Caco-2 (cell line): Measurements from ENCODE around the gene EFR3B. TPM values are rescaled to one million over a fixed set of nuclear protein-coding genes. Genes with fewer than 3 reads are reported as not detected.

Source experiments
- BruUV-seq: library from RNA; stranded (reverse); fragments of 400-500 nt; replicated peaks from 2 replicates; lab custom pipeline; 2021; lab: Mats Ljungman, UMichigan
- CTCF ChIA-PET: fragments of 300-600 bp; sonication (Branson Sonifier 250); formaldehyde crosslinking; loops from one replicate; lab custom pipeline; 2022; ENCODE audit warnings: antibody characterized with exemption; lab: Charles Lee
- POLR2A ChIA-PET: fragments of 300-600 bp; sonication (Branson Sonifier 250); formaldehyde crosslinking; loops from one replicate; lab custom pipeline; 2022; ENCODE audit warnings: antibody characterized with exemption; lab: Charles Lee
- DNase-seq, 2 experiments: peaks; one replicate each; pipeline versions ENCODE4 v3.0.0 to v3.0.0-alpha.2; 2020 to 2022
- H3K27me3 ChIP-seq: replicated peaks from 2 replicates; pipeline ENCODE4 v1.6.0; 2011; ENCODE audit warnings: low read length; ENCODE audit not compliant: control insufficient read depth, insufficient read depth
- H3K36me3 ChIP-seq: 2 replicates; pipeline ENCODE4 v1.5.1; 2011; ENCODE audit warnings: low read length; ENCODE audit not compliant: control insufficient read depth, insufficient read depth
- H3K4me1 ChIP-seq: fragments of 250-450 bp; sonication (Bioruptor Pico); 2 replicates; pipeline ENCODE4 v1.5.1; 2020; ENCODE audit warnings: mild to moderate bottlenecking
- H3K4me3 ChIP-seq: 2 replicates; pipeline ENCODE4 v1.5.1; 2011; ENCODE audit warnings: low read depth, mild to moderate bottlenecking, control low read depth, low read length
- H3K9me3 ChIP-seq: fragments of 250-450 bp; sonication (Bioruptor Pico); 2 replicates; pipeline ENCODE4 v1.5.1; 2020; ENCODE audit warnings: mild to moderate bottlenecking, moderate library complexity
- H3K27ac Mint-ChIP-seq: one replicate; pipeline ENCODE4 v1.8.0; 2022; ENCODE audit warnings: mixed read lengths; ENCODE audit not compliant: unreplicated experiment
- H3K27me3 Mint-ChIP-seq: one replicate; pipeline ENCODE4 v1.8.0; 2022; ENCODE audit warnings: mixed read lengths; ENCODE audit not compliant: insufficient read depth, unreplicated experiment
- H3K36me3 Mint-ChIP-seq: one replicate; pipeline ENCODE4 v1.8.0; 2022; ENCODE audit warnings: mild to moderate bottlenecking, mixed read lengths; ENCODE audit not compliant: insufficient read depth, unreplicated experiment
- H3K4me1 Mint-ChIP-seq: one replicate; pipeline ENCODE4 v1.8.0; 2022; ENCODE audit warnings: low read depth, mixed read lengths; ENCODE audit not compliant: unreplicated experiment
- H3K4me3 Mint-ChIP-seq: one replicate; pipeline ENCODE4 v1.8.0; 2022; ENCODE audit warnings: mild to moderate bottlenecking, moderate library complexity, mixed read lengths; ENCODE audit not compliant: unreplicated experiment
- H3K9me3 Mint-ChIP-seq: one replicate; pipeline ENCODE4 v1.8.0; 2022; ENCODE audit warnings: mixed read lengths; ENCODE audit not compliant: unreplicated experiment
- CTCF ChIP-seq, 2 experiments: fragments of 200-600 bp in 1 of 2; IDR thresholded peaks; 1 replicate in 1 of 2; 2 replicates in 1 of 2; pipeline versions ENCODE4 v1.5.1 to v1.8.0; 2011 to 2022; ENCODE audit warnings: antibody characterized with exemption in 1 of 2, control low read depth in 1 of 2, inconsistent platforms in 1 of 2, low read depth in 1 of 2, low read length in 1 of 2, mild to moderate bottlenecking in 1 of 2, moderate library complexity in 1 of 2; ENCODE audit not compliant: insufficient read depth in 1 of 2, severe bottlenecking in 1 of 2, unreplicated experiment in 1 of 2
- intact Hi-C: fragments of 100-400 bp; cut with micrococcal nuclease; formaldehyde crosslinking; loops from one replicate; pipeline ENCODE4 v1.10.0; 2022; ENCODE audit not compliant: unreplicated experiment
- total RNA-seq: library from RNA; stranded (reverse); gene quantifications from 2 replicates; pipeline ENCODE4 v1.2.3, GENCODE V29; 2022

EFR3B gene
- total RNA-seq, 1 experiment from 2014 or later, result 19.1 TPM

GRCh38 chr2:25202275-25202674 is 160.4 kb downstream of the EFR3B start:
- no peak overlapping the region for H3K4me3 ChIP-seq
- TF ChIP-seq CTCF (IDR thresholded peaks at IDR 0.05; ENCODE audit: insufficient read depth in 1 of 2, low read depth in 1 of 2, low read length in 1 of 2, severe bottlenecking in 1 of 2, unreplicated experiment in 1 of 2), result no peak
- Mint-ChIP-seq H3K36me3 (no peaks in the 10 kb centered on the region), H3K9me3 (no peaks in the 10 kb centered on the region), H3K4me3 (no peak overlapping the region), H3K27ac (no peak overlapping the region), H3K27me3 (no peaks in the 10 kb centered on the region), H3K4me1 (peaks cover 6% of the 10 kb centered on the region)
- no TSS peak for BruUV-seq
- no peaks in the 10 kb centered on the region for H3K36me3 ChIP-seq
- no peaks in the 10 kb centered on the region for H3K9me3 ChIP-seq
- POLR2A ChIA-PET, result no interaction called here
- no peak for DNase-seq
- no peaks in the 10 kb centered on the region for H3K4me1 ChIP-seq
- no peaks in the 10 kb centered on the region for H3K27me3 ChIP-seq
- intact Hi-C loops, result no loop called here
- CTCF ChIA-PET, result no interaction called here

- no peak for DNase-seq
- BruUV-seq, result no TSS peak
- ChIA-PET POLR2A (no interaction called here), CTCF (no interaction called here)
- Mint-ChIP-seq H3K4me1 (peaks cover under 1% of the 10 kb centered on the region), H3K9me3 (no peaks in the 10 kb centered on the region), H3K36me3 (no peaks in the 10 kb centered on the region), H3K27ac (no peak overlapping the region), H3K27me3 (no peaks in the 10 kb centered on the region), H3K4me3 (no peak overlapping the region)
- Histone ChIP-seq H3K9me3 (no peaks in the 10 kb centered on the region), H3K36me3 (no peaks in the 10 kb centered on the region), H3K4me1 (no peaks in the 10 kb centered on the region), H3K4me3 (no peak overlapping the region), H3K27me3 (no peaks in the 10 kb centered on the region)
- intact Hi-C loops, result no loop called here
- no peak for TF ChIP-seq CTCF (IDR thresholded peaks at IDR 0.05; ENCODE audit: insufficient read depth in 1 of 2, low read depth in 1 of 2, low read length in 1 of 2, severe bottlenecking in 1 of 2, unreplicated experiment in 1 of 2)
Measured at GRCh38 chr2:25204190-25204838, 162.4 kb downstream of the EFR3B start.

GRCh38 chr2:25207078-25207545 is 165.2 kb downstream of the EFR3B start:
- intact Hi-C loops, result no loop called here
- Mint-ChIP-seq H3K4me3 (no peak overlapping the region), H3K9me3 (no peaks in the 10 kb centered on the region), H3K36me3 (no peaks in the 10 kb centered on the region), H3K27me3 (no peaks in the 10 kb centered on the region), H3K27ac (no peak overlapping the region), H3K4me1 (peaks cover 9% of the 10 kb centered on the region)
- Histone ChIP-seq H3K36me3 (no peaks in the 10 kb centered on the region), H3K4me3 (no peak overlapping the region), H3K4me1 (peaks cover 5% of the 10 kb centered on the region; the same call in 1 of the 2 replicates), H3K27me3 (no peaks in the 10 kb centered on the region), H3K9me3 (no peaks in the 10 kb centered on the region)
- ChIA-PET POLR2A (no interaction called here), CTCF (interaction anchor here (0.9 kb wide), 1 partner anchor 22 kb away, joined by 3 read pairs; no protein-coding TSS in a partner anchor)
- no peak for DNase-seq
- TF ChIP-seq CTCF (IDR thresholded peaks at IDR 0.05; ENCODE audit: insufficient read depth in 1 of 2, low read depth in 1 of 2, low read length in 1 of 2, severe bottlenecking in 1 of 2, unreplicated experiment in 1 of 2), result no peak
- no TSS peak for BruUV-seq

Other genes starting within 250 kb of the EFR3B start
- 49.4 and 52.8 TPM in 2 replicates for gene PTRHD1, start 248.7 kb upstream of the EFR3B start, total RNA-seq
- gene CENPO, start 248.7 kb upstream of the EFR3B start, total RNA-seq, result 54.8 and 58.3 TPM in 2 replicates
- 71.3 and 75.6 TPM in 2 replicates for gene ADCY3, start 121.8 kb upstream of the EFR3B start, total RNA-seq
- 5.1 and 6.1 TPM in 2 replicates for gene DNAJC27, start 70.1 kb upstream of the EFR3B start, total RNA-seq
- gene POMC, start 126.5 kb downstream of the EFR3B start, total RNA-seq, result 10.5 and 14.9 TPM in 2 replicates